Upper lobe of left lung (tissue), 6 donors: ENCODE measurements around the gene RBBP7. TPM values are rescaled to one million over a fixed set of nuclear protein-coding genes. Genes with fewer than 3 reads are reported as not detected.

Experiments
- ATAC-seq, 2 donors: fragments of 200-7000 bp; cut with Tn5 transposase; one replicate each; pipeline ENCODE4 v1.9.1; 2022; ENCODE audit warnings: mild to moderate bottlenecking in 2 of 2, moderate library complexity in 2 of 2; ENCODE audit not compliant: low FRiP score in 2 of 2
- DNase-seq, 2 donors: peaks; one replicate each; pipeline ENCODE4 v3.0.0-alpha.2; 2019 to 2020
- H3K27ac ChIP-seq, 4 donors: fragments of 200-600 bp; sonication (generic); one replicate each; pipeline ENCODE4 v1.5.1; 2016 to 2019
- H3K27me3 ChIP-seq, 4 donors: fragments of 200-600 bp; sonication (generic); one replicate each; pipeline ENCODE4 v1.5.1; 2017 to 2019
- H3K36me3 ChIP-seq, 4 donors: fragments of 200-600 bp; sonication (generic); one replicate each; pipeline ENCODE4 v1.5.1; 2016 to 2019
- H3K4me1 ChIP-seq, 4 donors: fragments of 200-600 bp; sonication (generic); one replicate each; pipeline ENCODE4 v1.5.1; 2018 to 2019
- H3K4me3 ChIP-seq, 4 donors: fragments of 200-600 bp; sonication (generic); one replicate each; pipeline ENCODE4 v1.5.1; 2017 to 2019; ENCODE audit warnings: mild to moderate bottlenecking in 2 of 4, moderate library complexity in 1 of 4
- H3K9me3 ChIP-seq, 4 donors: fragments of 200-600 bp; sonication (generic); one replicate each; pipeline ENCODE4 v1.5.1; 2018 to 2019
- EP300 ChIP-seq, 4 donors: sonication (generic); formaldehyde crosslinking; IDR thresholded peaks; one replicate each; pipeline ENCODE4 v1.5.1; 2017; ENCODE audit warnings: antibody characterized with exemption in 4 of 4, control low read depth in 2 of 4
- POLR2A ChIP-seq, 4 donors: fragments of 450-650 bp; IDR thresholded peaks; one replicate each; pipeline ENCODE4 v1.5.1; 2016 to 2017; ENCODE audit warnings: antibody characterized with exemption in 4 of 4, mild to moderate bottlenecking in 2 of 4
- POLR2AphosphoS5 ChIP-seq, 2 donors: sonication (generic); formaldehyde crosslinking; IDR thresholded peaks; one replicate each; pipeline ENCODE4 v1.5.1; 2017; ENCODE audit warnings: antibody characterized with exemption in 2 of 2
- WGBS, 2 donors: methylation state at CpG; one replicate each; pipeline ENCODE4 v1.1.5; 2017 to 2018; 5-methylcytosine and 5-hydroxymethylcytosine counted together
- total RNA-seq, 6 donors: library from RNA; depleted of rRNA in 4 of 6; stranded (reverse); fragments of >200 nt in 4 of 6; gene quantifications; one replicate each; pipeline versions ENCODE4 v1.1.0 to v1.2.1, GENCODE V29; 2016 to 2021
- TF ChIP-seq, protein P1 (sequence below), 6 experiments: fragments of 450-650 bp in 4 of 6; fragments of 200-600 bp in 2 of 6; sonication (generic) in 2 of 6; IDR thresholded peaks; one replicate each; pipeline ENCODE4 v1.5.1; 2016 to 2019; ENCODE audit warnings: antibody characterized with exemption in 6 of 6
- donor health status: DM: no; HTN: no; CAD: no; lungs with moderate emphysema.
- donor health status: DM: no; HTN: yes; CAD: no; lungs with severe emphysema.

The RBBP7 gene
- total RNA-seq, 6 donors from 2014 or later, result 59.1 to 73.3 (median 63.7) TPM

GRCh38 chrX:16855363-16856075, 14.6 kb downstream of the RBBP7 start:
- no peak overlapping the region for H3K4me3 ChIP-seq
- WGBS, 2 donors, result 88 to 94% methylated on average over 5 of the region's 5 CpGs
- no peaks in the 10 kb centered on the region for H3K27me3 ChIP-seq
- no peaks in the 10 kb centered on the region for H3K9me3 ChIP-seq
- peaks cover 0 to 57% (median 6%) of the 10 kb centered on the region in 4 donors for H3K36me3 ChIP-seq
- no peak overlapping the region for H3K27ac ChIP-seq
- no peak for TF ChIP-seq EP300 (IDR thresholded peaks at IDR 0.05)
- no peak for TF ChIP-seq POLR2AphosphoS5 (IDR thresholded peaks at IDR 0.05)
- TF ChIP-seq, protein P1, sequence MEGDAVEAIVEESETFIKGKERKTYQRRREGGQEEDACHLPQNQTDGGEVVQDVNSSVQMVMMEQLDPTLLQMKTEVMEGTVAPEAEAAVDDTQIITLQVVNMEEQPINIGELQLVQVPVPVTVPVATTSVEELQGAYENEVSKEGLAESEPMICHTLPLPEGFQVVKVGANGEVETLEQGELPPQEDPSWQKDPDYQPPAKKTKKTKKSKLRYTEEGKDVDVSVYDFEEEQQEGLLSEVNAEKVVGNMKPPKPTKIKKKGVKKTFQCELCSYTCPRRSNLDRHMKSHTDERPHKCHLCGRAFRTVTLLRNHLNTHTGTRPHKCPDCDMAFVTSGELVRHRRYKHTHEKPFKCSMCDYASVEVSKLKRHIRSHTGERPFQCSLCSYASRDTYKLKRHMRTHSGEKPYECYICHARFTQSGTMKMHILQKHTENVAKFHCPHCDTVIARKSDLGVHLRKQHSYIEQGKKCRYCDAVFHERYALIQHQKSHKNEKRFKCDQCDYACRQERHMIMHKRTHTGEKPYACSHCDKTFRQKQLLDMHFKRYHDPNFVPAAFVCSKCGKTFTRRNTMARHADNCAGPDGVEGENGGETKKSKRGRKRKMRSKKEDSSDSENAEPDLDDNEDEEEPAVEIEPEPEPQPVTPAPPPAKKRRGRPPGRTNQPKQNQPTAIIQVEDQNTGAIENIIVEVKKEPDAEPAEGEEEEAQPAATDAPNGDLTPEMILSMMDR (IDR thresholded peaks at IDR 0.05), result no peak
- no peak for TF ChIP-seq POLR2A (IDR thresholded peaks at IDR 0.05)
- H3K4me1 ChIP-seq, result no peaks in the 10 kb centered on the region
- ATAC-seq (no peak), DNase-seq (no peak)

DNA sequence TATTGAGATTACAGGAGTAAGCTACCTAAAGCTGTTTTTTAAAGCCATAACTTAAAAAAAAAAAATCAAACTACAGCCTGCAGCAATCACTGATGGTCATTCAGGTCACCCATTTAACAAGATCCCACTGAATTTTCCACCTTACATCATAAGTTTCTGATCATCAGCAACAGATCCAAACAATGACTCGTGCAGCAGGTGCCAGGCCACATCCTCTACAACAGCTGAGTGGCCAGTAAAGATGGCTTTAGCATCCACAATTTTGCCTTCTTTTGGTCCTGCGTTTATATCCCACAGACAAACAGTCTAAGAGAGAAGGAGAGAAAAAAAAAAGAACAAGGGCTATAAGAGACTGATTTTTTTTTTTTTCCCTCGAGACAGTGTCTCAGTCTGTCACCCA, 16.6 kb downstream of the RBBP7 start:
- Histone ChIP-seq H3K4me1 (no peaks in the 10 kb centered on the region), H3K27ac (no peak overlapping the region), H3K36me3 (peaks cover 0 to 66% (median 7%) of the 10 kb centered on the region in 4 donors), H3K27me3 (no peaks in the 10 kb centered on the region), H3K4me3 (no peak overlapping the region), H3K9me3 (no peaks in the 10 kb centered on the region)
- TF ChIP-seq EP300 (IDR thresholded peaks at IDR 0.05) (no peak), POLR2AphosphoS5 (IDR thresholded peaks at IDR 0.05) (no peak), POLR2A (IDR thresholded peaks at IDR 0.05) (no peak)
- TF ChIP-seq, protein P1 (IDR thresholded peaks at IDR 0.05), result no peak
- no peak for DNase-seq
- no peak for ATAC-seq
- WGBS, 2 donors, result 85 to 89% methylated on average over 3 of the region's 3 CpGs

DNA sequence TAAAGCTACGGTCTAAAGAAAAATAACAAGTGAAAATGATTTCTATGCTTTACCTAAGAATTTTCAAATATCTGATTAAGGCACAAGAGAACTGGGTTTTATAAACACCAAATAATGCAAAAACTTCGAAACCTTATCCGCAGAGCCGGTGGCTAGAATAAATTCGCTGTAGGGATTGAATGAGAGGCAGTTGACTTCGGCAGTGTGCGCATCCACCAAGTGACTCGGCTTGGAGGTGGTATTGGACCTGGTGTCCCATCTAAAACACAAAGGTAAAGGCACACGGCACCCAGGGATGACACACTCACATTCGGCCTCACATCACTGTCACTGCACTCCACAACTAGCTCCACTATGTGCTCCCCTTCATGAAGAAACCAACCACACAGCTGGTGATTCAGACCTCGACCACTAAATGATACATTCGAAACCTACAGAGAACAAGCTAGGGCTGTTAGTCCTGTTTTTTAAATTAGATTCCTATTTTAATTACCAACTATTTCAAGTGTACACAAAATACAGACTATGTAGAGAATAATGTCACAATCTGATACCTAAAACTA, 17.5 kb downstream of the RBBP7 start:
- ATAC-seq, result no peak
- H3K4me1 ChIP-seq, result no peaks in the 10 kb centered on the region
- no peak for TF ChIP-seq POLR2A (IDR thresholded peaks at IDR 0.05)
- TF ChIP-seq, protein P1 (IDR thresholded peaks at IDR 0.05), result no peak
- no peak for TF ChIP-seq POLR2AphosphoS5 (IDR thresholded peaks at IDR 0.05)
- no peak for TF ChIP-seq EP300 (IDR thresholded peaks at IDR 0.05)
- no peaks in the 10 kb centered on the region for H3K9me3 ChIP-seq
- H3K36me3 ChIP-seq, result peaks cover 0 to 66% (median 8%) of the 10 kb centered on the region in 4 donors
- H3K27ac ChIP-seq, result no peak overlapping the region
- no peak for DNase-seq
- 88 to 95% methylated on average over 12 of the region's 12 CpGs for WGBS, 2 donors
- H3K27me3 ChIP-seq, result no peaks in the 10 kb centered on the region
- H3K4me3 ChIP-seq, result no peak overlapping the region

DNA sequence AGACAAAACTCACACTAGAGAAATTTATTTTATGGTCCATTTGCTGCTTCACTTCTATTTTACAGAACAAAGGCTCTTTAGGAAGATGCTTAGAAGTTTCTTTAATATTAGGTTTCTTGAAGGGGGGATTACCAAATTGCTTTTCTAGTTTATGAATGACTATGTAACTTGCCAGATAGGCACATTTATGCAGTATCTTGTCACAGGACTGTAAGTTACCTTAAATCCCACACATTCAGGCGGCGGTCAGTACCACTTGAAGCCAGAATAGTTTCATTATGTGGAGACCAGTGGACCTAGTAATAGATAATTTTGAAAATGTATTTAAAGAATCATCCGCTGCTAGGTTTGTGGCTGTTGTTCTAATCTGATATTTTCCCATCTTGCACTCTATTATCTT, 18.3 kb downstream of the RBBP7 start:
- 96 to 97% methylated on average over 3 of the region's 3 CpGs for WGBS, 2 donors
- no peaks in the 10 kb centered on the region for H3K9me3 ChIP-seq
- H3K36me3 ChIP-seq, result peaks cover 0 to 66% (median 6%) of the 10 kb centered on the region in 4 donors
- no peak overlapping the region for H3K27ac ChIP-seq
- DNase-seq (no peak), ATAC-seq (no peak)
- TF ChIP-seq POLR2A (IDR thresholded peaks at IDR 0.05), result no peak
- no peak for TF ChIP-seq POLR2AphosphoS5 (IDR thresholded peaks at IDR 0.05)
- no peak for TF ChIP-seq EP300 (IDR thresholded peaks at IDR 0.05)
- TF ChIP-seq, protein P1 (IDR thresholded peaks at IDR 0.05), result no peak
- no peaks in the 10 kb centered on the region for H3K27me3 ChIP-seq
- no peaks in the 10 kb centered on the region for H3K4me1 ChIP-seq
- no peak overlapping the region for H3K4me3 ChIP-seq
